CD4-positive, alpha-beta memory T cell (primary cell): ENCODE measurements around the gene OXCT2. TPM values are rescaled to one million over a fixed set of nuclear protein-coding genes. Genes with fewer than 3 reads are reported as not detected.
"Not testable (repeated sequence)": the region's sequence is repeated elsewhere in the genome, so short reads cannot be mapped to it uniquely, and the experiment has no call there.

Experiments used
- CTCF ChIA-PET: fragments of 350-600 bp; sonication (Branson Sonifier 250); formaldehyde crosslinking; loops from one replicate; lab custom pipeline; 2021; ENCODE audit warnings: inconsistent platforms; ENCODE audit not compliant: partially characterized antibody; lab: Charles Lee
- POLR2A ChIA-PET: fragments of 350-600 bp; sonication (Branson Sonifier 250); formaldehyde crosslinking; loops from one replicate; lab custom pipeline; 2021; ENCODE audit not compliant: partially characterized antibody; lab: Charles Lee
- DNase-seq, 5 donors: peaks; one replicate each; pipeline versions ENCODE4 v3.0.0 to v3.0.0-alpha.2; 2020 to 2022; ENCODE audit warnings: mixed read lengths in 1 of 5
- H3K27ac ChIP-seq: one replicate; pipeline ENCODE4 v1.7.0; 2013; ENCODE audit warnings: low read depth, low read length
- H3K27me3 ChIP-seq: 2 replicates; pipeline ENCODE4 v1.7.0; 2013; ENCODE audit warnings: mild to moderate bottlenecking, low read length, moderate library complexity; ENCODE audit not compliant: insufficient read depth
- H3K36me3 ChIP-seq: 2 replicates; pipeline ENCODE4 v1.7.0; 2013; ENCODE audit warnings: mild to moderate bottlenecking, low read length, moderate library complexity; ENCODE audit not compliant: insufficient read depth
- H3K4me1 ChIP-seq: 2 replicates; pipeline ENCODE4 v1.7.0; 2013; ENCODE audit warnings: mild to moderate bottlenecking, low read length, moderate library complexity; ENCODE audit not compliant: insufficient read depth
- H3K4me3 ChIP-seq, 2 donors: one replicate each; pipeline ENCODE4 v1.7.0; 2013; ENCODE audit warnings: low read length in 2 of 2, mild to moderate bottlenecking in 1 of 2
- H3K9me3 ChIP-seq, 2 donors: one replicate each; pipeline ENCODE4 v1.7.0; 2013; ENCODE audit warnings: low read length in 2 of 2, control low read depth in 1 of 2; ENCODE audit not compliant: control insufficient read depth in 1 of 2
- H3K27ac Mint-ChIP-seq, 7 donors: one replicate each; pipeline ENCODE4 v1.8.0; 2020 to 2021; ENCODE audit warnings: mixed read lengths in 7 of 7, mild to moderate bottlenecking in 6 of 7, inconsistent platforms in 3 of 7, moderate library complexity in 3 of 7
- H3K27me3 Mint-ChIP-seq, 2 donors: one replicate each; pipeline ENCODE4 v1.8.0; 2020 to 2021; ENCODE audit warnings: mixed read lengths in 2 of 2
- H3K36me3 Mint-ChIP-seq, 2 donors: one replicate each; pipeline ENCODE4 v1.8.0; 2020 to 2021; ENCODE audit warnings: mixed read lengths in 2 of 2, inconsistent platforms in 1 of 2, mild to moderate bottlenecking in 1 of 2
- H3K4me1 Mint-ChIP-seq, 4 donors: one replicate each; pipeline ENCODE4 v1.8.0; 2020 to 2021; ENCODE audit warnings: mixed read lengths in 4 of 4, mild to moderate bottlenecking in 1 of 4
- H3K4me3 Mint-ChIP-seq, 8 donors: one replicate each; pipeline ENCODE4 v1.8.0; 2020 to 2021; ENCODE audit warnings: mixed read lengths in 8 of 8, mild to moderate bottlenecking in 7 of 8, moderate library complexity in 6 of 8, inconsistent platforms in 3 of 8
- H3K9me3 Mint-ChIP-seq, 8 donors: one replicate each; pipeline ENCODE4 v1.8.0; 2020 to 2021; ENCODE audit warnings: mixed read lengths in 8 of 8, mild to moderate bottlenecking in 5 of 8, inconsistent platforms in 3 of 8, moderate library complexity in 1 of 8
- intact Hi-C: fragments of 100-400 bp; cut with micrococcal nuclease; formaldehyde crosslinking; loops from one replicate; pipeline ENCODE4 v1.15.1; 2023
- polyA plus RNA-seq, 2 donors: library from polyadenylated mRNA; unstranded; fragments of 300-500 nt; fragmentation: Illumina TruSeq; gene quantifications; one replicate each; pipeline ENCODE4 v1.2.3, GENCODE V29; 2021
- total RNA-seq, 2 experiments: library from RNA; stranded (reverse); gene quantifications; one replicate each; pipeline ENCODE4 v1.2.3, GENCODE V29; 2021

Gene OXCT2
- total and polyA plus RNA-seq, 4 experiments from 2014 or later, result 0.36 TPM; not detected in 3

- no peaks in the 10 kb centered on the region for H3K9me3 Mint-ChIP-seq
- H3K4me3 Mint-ChIP-seq, result peak overlapping the region; percentile 51 to 79 (median 68)
- peak overlapping the region in 2 of 7 donors; percentile 9 to 10 for H3K27ac Mint-ChIP-seq
- H3K9me3 ChIP-seq, result no peaks in the 10 kb centered on the region
- CTCF ChIA-PET, result interaction anchor here (1.6 kb wide), 1 partner anchor 12 kb away, joined by 5 read pairs; no protein-coding TSS in a partner anchor
- no peaks in the 10 kb centered on the region for H3K36me3 ChIP-seq
- no peak overlapping the region for H3K27ac ChIP-seq
- H3K4me1 Mint-ChIP-seq, result peaks cover 1 to 23% (median 8%) of the 10 kb centered on the region in 4 donors
- no peak overlapping the region for H3K4me3 ChIP-seq
- H3K4me1 ChIP-seq, result peaks cover 7% of the 10 kb centered on the region
- no peaks in the 10 kb centered on the region for H3K27me3 ChIP-seq
- POLR2A ChIA-PET, result interaction anchor here (1.6 to 5.0 kb wide), 2 partner anchors 12 to 96 kb away, joined by 3 to 56 read pairs; partner anchors contain the start of gene HPCAL4
- intact Hi-C loops, result no loop called here
- H3K36me3 Mint-ChIP-seq, result no peaks in the 10 kb centered on the region
- H3K27me3 Mint-ChIP-seq, result peaks cover 1 to 2% of the 10 kb centered on the region in 2 donors
- DNase-seq, result no peak
These were observed 16.3 kb upstream of the OXCT2 start for GRCh38 chr1:39787468-39787867.

- DNase-seq, H3K4me3 ChIP-seq, intact Hi-C loops, H3K9me3 Mint-ChIP-seq, H3K36me3 Mint-ChIP-seq, H3K4me1 ChIP-seq, H3K36me3 ChIP-seq, H3K27me3 Mint-ChIP-seq, H3K9me3 ChIP-seq, H3K27me3 ChIP-seq, H3K27ac ChIP-seq: not testable (repeated sequence)
- peak overlapping the region in 7 of 8 donors; percentile 51 to 79 (median 68) for H3K4me3 Mint-ChIP-seq
- POLR2A ChIA-PET, result interaction anchor here (5.0 kb wide), 1 partner anchor 12 kb away, joined by 56 read pairs; no protein-coding TSS in a partner anchor
- CTCF ChIA-PET, result interaction anchor here (1.6 kb wide), 1 partner anchor 12 kb away, joined by 5 read pairs; no protein-coding TSS in a partner anchor
- H3K27ac Mint-ChIP-seq, result peak overlapping the region in 2 of 7 donors; percentile 9 to 10
- peaks cover 0 to 22% (median 7%) of the 10 kb centered on the region in 4 donors for H3K4me1 Mint-ChIP-seq
These were observed 15.9 kb upstream of the OXCT2 start for GRCh38 chr1:39787108-39787375.

- Mint-ChIP-seq H3K4me3 (peak overlapping the region in 5 of 8 donors; percentile 51 to 79 (median 72)), H3K4me1 (peaks cover 0 to 20% (median 7%) of the 10 kb centered on the region in 4 donors)
- H3K27me3 Mint-ChIP-seq, H3K27me3 ChIP-seq, H3K4me3 ChIP-seq, H3K36me3 Mint-ChIP-seq, H3K4me1 ChIP-seq, H3K27ac ChIP-seq, H3K9me3 Mint-ChIP-seq, DNase-seq, H3K9me3 ChIP-seq, H3K36me3 ChIP-seq, H3K27ac Mint-ChIP-seq, intact Hi-C loops: not testable (repeated sequence)
- ChIA-PET CTCF (interaction anchor here (1.6 kb wide), 1 partner anchor 13 kb away, joined by 5 read pairs; no protein-coding TSS in a partner anchor), POLR2A (interaction anchor here (5.0 kb wide), 1 partner anchor 13 kb away, joined by 56 read pairs; no protein-coding TSS in a partner anchor)
These were observed 15.4 kb upstream of the OXCT2 start for GRCh38 chr1:39786303-39787107.

- H3K4me1 ChIP-seq, POLR2A ChIA-PET, H3K4me3 ChIP-seq, H3K9me3 Mint-ChIP-seq, DNase-seq, H3K4me3 Mint-ChIP-seq, H3K36me3 ChIP-seq, CTCF ChIA-PET, H3K27ac ChIP-seq, H3K27me3 ChIP-seq, intact Hi-C loops, H3K4me1 Mint-ChIP-seq, H3K9me3 ChIP-seq, H3K27ac Mint-ChIP-seq, H3K36me3 Mint-ChIP-seq, H3K27me3 Mint-ChIP-seq: not testable (repeated sequence)
These were observed 11.5 kb upstream of the OXCT2 start for GRCh38 chr1:39782685-39783084.

GRCh38 chr1:39782103-39782502, 11.0 kb upstream of the OXCT2 start:
- H3K4me3 Mint-ChIP-seq, result no peak overlapping the region
- no peaks in the 10 kb centered on the region for H3K27me3 Mint-ChIP-seq
- H3K9me3 Mint-ChIP-seq, result no peaks in the 10 kb centered on the region
- Histone ChIP-seq H3K4me1 (no peaks in the 10 kb centered on the region), H3K27me3 (no peaks in the 10 kb centered on the region), H3K9me3 (no peaks in the 10 kb centered on the region), H3K4me3 (no peak overlapping the region), H3K36me3 (no peaks in the 10 kb centered on the region), H3K27ac (no peak overlapping the region)
- no peaks in the 10 kb centered on the region for H3K36me3 Mint-ChIP-seq
- DNase-seq, result no peak
- POLR2A ChIA-PET, result no interaction called here
- CTCF ChIA-PET, result no interaction called here
- peaks cover 0 to 3% (median under 1%) of the 10 kb centered on the region in 4 donors for H3K4me1 Mint-ChIP-seq
- intact Hi-C loops, result no loop called here
- no peak overlapping the region for H3K27ac Mint-ChIP-seq

- no peaks in the 10 kb centered on the region for H3K9me3 ChIP-seq
- POLR2A ChIA-PET, result no interaction called here
- H3K36me3 ChIP-seq, result no peaks in the 10 kb centered on the region
- H3K27ac ChIP-seq, result no peak overlapping the region
- Mint-ChIP-seq H3K27ac (no peak overlapping the region), H3K9me3 (no peaks in the 10 kb centered on the region), H3K27me3 (no peaks in the 10 kb centered on the region), H3K4me1 (no peaks in the 10 kb centered on the region), H3K36me3 (no peaks in the 10 kb centered on the region), H3K4me3 (no peak overlapping the region)
- intact Hi-C loops, result no loop called here
- no peak for DNase-seq
- CTCF ChIA-PET, result interaction anchor here (1.0 kb wide), 1 partner anchor 9 kb away, joined by 3 read pairs; no protein-coding TSS in a partner anchor
- H3K27me3 ChIP-seq, result no peaks in the 10 kb centered on the region
- no peaks in the 10 kb centered on the region for H3K4me1 ChIP-seq
- no peak overlapping the region for H3K4me3 ChIP-seq
These were observed 10.2 kb upstream of the OXCT2 start for GRCh38 chr1:39781349-39781715.

GRCh38 chr1:39779821-39780220, 8.7 kb upstream of the OXCT2 start:
- Histone ChIP-seq H3K27ac (no peak overlapping the region), H3K36me3 (no peaks in the 10 kb centered on the region), H3K4me3 (no peak overlapping the region), H3K9me3 (no peaks in the 10 kb centered on the region), H3K27me3 (no peaks in the 10 kb centered on the region), H3K4me1 (no peaks in the 10 kb centered on the region)
- ChIA-PET POLR2A (no interaction called here), CTCF (interaction anchor here (0.6 kb wide), 1 partner anchor 281 kb away, joined by 3 read pairs; no protein-coding TSS in a partner anchor)
- no peak for DNase-seq
- H3K4me3 Mint-ChIP-seq, result no peak overlapping the region
- intact Hi-C loops, result no loop called here
- no peaks in the 10 kb centered on the region for H3K9me3 Mint-ChIP-seq
- H3K27me3 Mint-ChIP-seq, result no peaks in the 10 kb centered on the region
- no peak overlapping the region for H3K27ac Mint-ChIP-seq
- H3K36me3 Mint-ChIP-seq, result no peaks in the 10 kb centered on the region
- no peaks in the 10 kb centered on the region for H3K4me1 Mint-ChIP-seq
